DMS 273 (cell line): Measurements from ENCODE around the gene FARP2.

Source experiments
- DNase-seq: peaks from one replicate; lab custom pipeline; 2025; ENCODE audit not compliant: unreplicated experiment; lab: John Stamatoyannopoulos, UW

Gene FARP2

GRCh38 chr2:241454837-241455485 lies 98.9 kb downstream of the FARP2 start:
- DNase-seq: no peak

GRCh38 chr2:241456546-241456945 lies 100.5 kb downstream of the FARP2 start:
- DNase-seq: no peak

DNA sequence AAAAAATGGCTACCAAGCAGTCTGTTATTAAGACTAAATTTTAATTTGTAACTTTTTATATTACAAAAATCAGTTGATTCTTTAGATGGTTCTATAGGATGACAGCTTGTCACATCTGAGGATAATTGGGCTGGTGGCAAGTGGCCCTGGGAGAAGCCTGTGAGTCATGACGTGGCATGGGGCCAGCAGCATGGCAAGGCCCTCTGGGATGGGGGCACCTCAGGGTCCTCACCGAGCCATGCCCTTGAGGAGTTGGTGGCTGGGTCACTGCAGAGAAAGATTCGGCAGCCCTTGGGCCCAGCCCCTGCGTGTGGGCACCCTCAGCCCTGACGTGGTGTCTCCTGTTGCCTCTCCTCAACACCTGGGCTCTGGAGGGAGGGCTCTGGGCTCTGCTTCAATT lies 102.6 kb downstream of the FARP2 start:
- DNase-seq: peak; percentile 48

GRCh38 chr2:241459520-241459919 lies 103.4 kb downstream of the FARP2 start:
- DNase-seq: peak; percentile 20

DNA sequence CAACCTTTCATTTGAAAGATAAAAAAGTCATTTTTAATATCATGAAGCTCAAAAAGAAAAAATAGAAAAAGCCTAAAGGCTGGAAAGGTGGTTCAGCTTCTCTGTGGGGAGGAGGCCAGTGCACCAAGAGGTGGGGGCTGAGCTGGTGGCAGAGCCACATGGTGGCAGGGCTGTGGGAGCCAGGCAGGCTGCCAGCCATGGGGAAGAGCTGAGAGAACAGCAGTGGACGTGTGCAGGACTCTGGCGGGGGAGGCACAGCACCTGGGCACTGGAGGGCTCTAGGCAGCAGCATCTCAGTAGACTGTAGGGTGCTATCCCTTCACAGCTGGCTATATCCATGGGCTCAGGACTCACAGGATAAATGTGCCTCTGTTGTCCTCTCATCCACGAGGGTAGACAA lies 104.5 kb downstream of the FARP2 start:
- peak; percentile 53 for DNase-seq

GRCh38 chr2:241461693-241462677 lies 105.9 kb downstream of the FARP2 start:
- no peak for DNase-seq

GRCh38 chr2:241463276-241464135 lies 107.4 kb downstream of the FARP2 start:
- DNase-seq: no peak

DNA sequence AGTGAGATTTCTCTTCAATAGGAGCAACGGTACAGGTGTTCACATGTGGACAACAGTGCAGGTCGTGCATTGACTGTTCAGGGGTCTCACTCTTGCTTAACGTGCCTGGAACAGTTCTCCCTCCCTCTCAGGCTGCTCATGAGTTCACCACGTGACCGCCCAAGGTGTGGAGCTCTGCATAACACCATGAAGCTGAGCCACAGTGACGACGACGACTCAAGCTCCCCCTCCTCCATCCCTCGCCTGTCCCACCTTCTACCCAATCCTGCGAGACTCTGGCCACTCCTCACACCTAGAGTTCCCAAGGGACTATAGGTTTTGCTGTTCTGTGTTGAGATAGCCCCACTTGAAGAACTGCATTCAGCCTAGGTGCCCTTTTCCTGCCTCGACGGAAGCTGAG lies 109.5 kb downstream of the FARP2 start:
- DNase-seq: no peak

DNA sequence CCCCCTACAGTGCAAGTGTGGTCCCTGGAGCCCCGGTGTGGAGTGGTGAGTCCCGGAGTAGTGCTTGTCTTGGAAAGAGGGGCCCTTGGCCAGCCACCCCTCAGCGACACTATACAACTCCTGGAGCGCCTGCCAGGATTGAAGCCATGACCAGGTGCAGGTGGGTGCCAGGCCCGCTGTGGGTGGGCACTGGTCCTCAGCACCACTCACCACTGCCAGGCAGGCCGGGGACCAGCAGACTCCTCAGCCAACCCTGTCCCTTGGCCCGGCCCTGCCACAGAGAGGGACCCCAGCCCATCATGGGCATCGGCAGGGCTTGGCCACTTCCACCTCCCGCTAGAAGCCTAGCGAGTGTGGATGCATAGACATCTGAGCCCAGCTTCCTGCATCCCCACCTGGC lies 110.1 kb downstream of the FARP2 start:
- DNase-seq: no peak

GRCh38 chr2:241467777-241468475 lies 111.8 kb downstream of the FARP2 start:
- DNase-seq: no peak

GRCh38 chr2:241468476-241468781 lies 112.3 kb downstream of the FARP2 start:
- DNase-seq: no peak

- DNase-seq: no peak
Measured at GRCh38 chr2:241469746-241470145, 113.7 kb downstream of the FARP2 start.

- no peak for DNase-seq
Measured at GRCh38 chr2:241473399-241473798, 117.3 kb downstream of the FARP2 start.

DNA sequence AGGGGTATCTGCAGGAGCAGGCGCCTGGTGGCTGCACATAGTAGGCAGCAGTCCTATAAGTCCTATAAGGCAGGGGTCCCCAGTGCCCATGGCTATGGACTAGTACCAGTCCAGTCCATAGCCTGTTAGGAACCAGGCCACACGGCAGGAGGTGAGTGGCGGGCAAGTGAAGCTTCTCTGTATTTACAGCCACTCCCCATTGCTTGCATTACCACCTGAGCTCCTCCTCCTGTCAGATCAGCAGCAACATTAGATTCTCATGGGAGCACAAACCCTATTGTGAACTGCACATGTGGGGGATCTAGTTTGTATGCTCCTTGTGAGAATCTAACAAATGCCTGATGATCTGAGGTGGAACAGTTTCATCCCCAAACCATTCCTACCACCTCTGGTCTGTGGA lies 119.2 kb downstream of the FARP2 start:
- DNase-seq: no peak

- DNase-seq: no peak
Measured at GRCh38 chr2:241478166-241478565, 122.1 kb downstream of the FARP2 start.

- DNase-seq: no peak
Measured at GRCh38 chr2:241479026-241479898, 123.2 kb downstream of the FARP2 start.

- DNase-seq: no peak
Measured at GRCh38 chr2:241481687-241482086, 125.6 kb downstream of the FARP2 start.

DNA sequence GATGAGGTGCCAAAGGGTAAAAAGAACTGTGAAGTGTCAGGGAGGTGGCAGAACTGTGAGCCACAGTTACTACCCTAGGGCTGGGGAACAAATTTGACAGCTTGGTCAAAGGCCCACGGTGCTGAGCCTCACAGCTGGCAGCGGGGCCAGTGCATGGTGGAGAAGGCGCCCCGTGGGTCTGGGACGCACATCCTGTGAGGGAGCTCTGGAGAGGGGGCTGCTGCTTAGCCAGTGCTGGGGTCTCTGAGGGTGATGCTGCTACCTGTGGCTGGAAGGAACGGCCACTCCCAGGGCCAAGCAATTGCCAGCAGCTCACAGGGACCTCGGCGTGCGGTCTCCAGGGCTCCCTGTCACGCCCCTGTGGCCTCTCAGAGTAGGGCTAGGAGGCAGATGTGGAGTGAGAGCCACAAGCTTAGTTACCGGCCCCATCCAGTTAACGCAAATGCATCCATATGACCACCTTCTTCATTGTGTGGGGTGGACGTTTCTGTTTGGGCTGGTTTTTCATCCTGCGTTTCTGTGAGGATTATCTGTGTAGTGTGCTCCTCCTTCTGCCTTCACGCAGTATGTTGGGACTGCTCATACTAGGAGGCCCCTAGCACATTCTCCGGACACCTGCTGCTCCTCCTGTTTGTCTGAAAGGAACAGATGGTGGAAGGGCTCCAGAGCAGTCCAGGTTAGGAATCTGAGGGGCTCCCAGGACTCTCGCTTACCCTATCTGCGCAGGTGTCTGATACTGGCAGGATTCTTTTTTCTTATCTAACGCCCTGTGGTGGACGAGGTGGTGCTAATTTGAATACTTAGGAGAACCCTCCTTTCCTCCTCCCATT lies 126.3 kb downstream of the FARP2 start:
- DNase-seq: peak; percentile 47

GRCh38 chr2:241483305-241483704 lies 127.2 kb downstream of the FARP2 start:
- no peak for DNase-seq
